Activated effector memory CD4-positive, alpha-beta T cell treated with Interleukin-2 at 50 U/mL for 16 hours (primary cell): Measurements from ENCODE around the gene ZBTB1.
"Not testable (repeated sequence)": the region's sequence is repeated elsewhere in the genome, so short reads cannot be mapped to it uniquely, and the experiment has no call there.

ENCODE experiments used
- DNase-seq: peaks from one replicate; pipeline ENCODE4 v3.0.0-alpha.2; 2020

Gene ZBTB1

GRCh38 chr14:64501411-64502171 lies 3.0 kb upstream of the ZBTB1 start:
- no peak for DNase-seq

- DNase-seq: peak; percentile 13
Observed at GRCh38 chr14:64502456-64502855, 2.1 kb upstream of the ZBTB1 start.

- no peak for DNase-seq
Observed at GRCh38 chr14:64502887-64503433, 1.6 kb upstream of the ZBTB1 start.

- DNase-seq: peak; percentile 90
Observed at GRCh38 chr14:64503434-64504309, 898 bp upstream of the ZBTB1 start, which contains the start of gene ZBTB25. TSS of gene ZBTB25 (minus strand) at chr14:64503838. CDS start at chr14:64490533, 13,305 bp downstream.

GRCh38 chr14:64504897-64505794 lies 576 bp downstream of the ZBTB1 start:
- peak; percentile 78 for DNase-seq

- DNase-seq: no peak
Observed at GRCh38 chr14:64506721-64507120, 2.2 kb downstream of the ZBTB1 start.

GRCh38 chr14:64507376-64508156 lies 3.0 kb downstream of the ZBTB1 start:
- DNase-seq: no peak

GRCh38 chr14:64508215-64508776 lies 3.7 kb downstream of the ZBTB1 start:
- DNase-seq: no peak

GRCh38 chr14:64509036-64509435 lies 4.5 kb downstream of the ZBTB1 start:
- no peak for DNase-seq

GRCh38 chr14:64510825-64511671 lies 6.5 kb downstream of the ZBTB1 start:
- DNase-seq: peak; percentile 40

GRCh38 chr14:64513271-64513670 lies 8.7 kb downstream of the ZBTB1 start:
- DNase-seq: no peak

- DNase-seq: no peak
Observed at GRCh38 chr14:64515053-64515452, 10.5 kb downstream of the ZBTB1 start.

- no peak for DNase-seq
Observed at GRCh38 chr14:64516969-64517368, 12.4 kb downstream of the ZBTB1 start.

- not testable (repeated sequence) for DNase-seq
Observed at GRCh38 chr14:64517667-64518066, 13.1 kb downstream of the ZBTB1 start.

GRCh38 chr14:64518229-64518628 lies 13.7 kb downstream of the ZBTB1 start:
- no peak for DNase-seq

- DNase-seq: no peak
Observed at GRCh38 chr14:64520699-64521098, 16.1 kb downstream of the ZBTB1 start.

GRCh38 chr14:64522591-64523355 lies 18.2 kb downstream of the ZBTB1 start:
- no peak for DNase-seq

- no peak for DNase-seq
Observed at GRCh38 chr14:64525354-64525753, 20.8 kb downstream of the ZBTB1 start.

- DNase-seq: no peak
Observed at GRCh38 chr14:64531567-64531966, 27.0 kb downstream of the ZBTB1 start.
